ENCODE results near the gene HMGCS1.

The HMGCS1 gene

GRCh38 chr5:43348861-43349363 lies 35.7 kb upstream of the HMGCS1 start:
- Histone ChIP-seq H3K4me3 (replicated peaks; ENCODE audit: insufficient read depth, low read length) (no peak overlapping the region), H3K27me3 (ENCODE audit: insufficient read depth, poor library complexity, severe bottlenecking) (no peaks in the 10 kb centered on the region), H3K27ac (replicated peaks) (no peak overlapping the region)
- no peak for DNase-seq (ENCODE audit: low read depth in 1 of 2, low spot score in 1 of 2)
- TF ChIP-seq GABPA (IDR thresholded peaks at IDR 0.05; ENCODE audit: low read depth) = no peak

- H3K27me3 ChIP-seq (ENCODE audit: insufficient read depth, poor library complexity, severe bottlenecking) = no peaks in the 10 kb centered on the region
- H3K27ac ChIP-seq (replicated peaks) = no peak overlapping the region
- DNase-seq (ENCODE audit: low read depth in 1 of 2, low spot score in 1 of 2) = no peak
- H3K4me3 ChIP-seq (replicated peaks; ENCODE audit: insufficient read depth, low read length) = no peak overlapping the region
- TF ChIP-seq CTCF (IDR thresholded peaks at IDR 0.05; ENCODE audit: insufficient read depth, low read length) = no peak
- TF ChIP-seq REST (IDR thresholded peaks at IDR 0.05; ENCODE audit: insufficient replicate concordance, low read depth) = no peak
- no peak for TF ChIP-seq POLR2AphosphoS5 (IDR thresholded peaks at IDR 0.05; ENCODE audit: low read depth)
- TF ChIP-seq SPI1 (IDR thresholded peaks at IDR 0.05; ENCODE audit: borderline replicate concordance, low read depth) = no peak
- TF ChIP-seq GABPA (IDR thresholded peaks at IDR 0.05; ENCODE audit: low read depth) = no peak
Measured at GRCh38 chr5:43348207-43348606, 35.0 kb upstream of the HMGCS1 start.

GRCh38 chr5:43338862-43339261 lies 25.6 kb upstream of the HMGCS1 start:
- no peak overlapping the region for H3K27ac ChIP-seq (replicated peaks)
- no peak overlapping the region for H3K4me3 ChIP-seq (replicated peaks; ENCODE audit: insufficient read depth, low read length)
- H3K27me3 ChIP-seq (ENCODE audit: insufficient read depth, poor library complexity, severe bottlenecking) = peaks cover 2% of the 10 kb centered on the region
- TF ChIP-seq REST (IDR thresholded peaks at IDR 0.05; ENCODE audit: insufficient replicate concordance, low read depth) = no peak
- peak; percentile 32; the same call in 1 of the 2 replicates for TF ChIP-seq GABPA (IDR thresholded peaks at IDR 0.05; ENCODE audit: low read depth)
- TF ChIP-seq POLR2AphosphoS5 (IDR thresholded peaks at IDR 0.05; ENCODE audit: low read depth) = peak; percentile 44; the same call in 1 of the 2 replicates
- peak; percentile 55; the same call in 1 of the 2 replicates for TF ChIP-seq SPI1 (IDR thresholded peaks at IDR 0.05; ENCODE audit: borderline replicate concordance, low read depth)
- peak; percentile 74 to 82 for DNase-seq (ENCODE audit: low read depth in 1 of 2, low spot score in 1 of 2)

GRCh38 chr5:43336159-43336558 lies 22.9 kb upstream of the HMGCS1 start:
- DNase-seq (ENCODE audit: low read depth in 1 of 2, low spot score in 1 of 2) = no peak
- H3K27ac ChIP-seq (replicated peaks) = no peak overlapping the region
- peaks cover 2% of the 10 kb centered on the region for H3K27me3 ChIP-seq (ENCODE audit: insufficient read depth, poor library complexity, severe bottlenecking)
- no peak overlapping the region for H3K4me3 ChIP-seq (replicated peaks; ENCODE audit: insufficient read depth, low read length)
- TF ChIP-seq GABPA (IDR thresholded peaks at IDR 0.05; ENCODE audit: low read depth) = no peak
- no peak for TF ChIP-seq SPI1 (IDR thresholded peaks at IDR 0.05; ENCODE audit: borderline replicate concordance, low read depth)
- no peak for TF ChIP-seq REST (IDR thresholded peaks at IDR 0.05; ENCODE audit: insufficient replicate concordance, low read depth)
- no peak for TF ChIP-seq CTCF (IDR thresholded peaks at IDR 0.05; ENCODE audit: insufficient read depth, low read length)
- no peak for TF ChIP-seq POLR2AphosphoS5 (IDR thresholded peaks at IDR 0.05; ENCODE audit: low read depth)
